H1 (cell line): ENCODE data around the gene LCN6. TPM values are rescaled to one million over a fixed set of nuclear protein-coding genes. Genes with fewer than 3 reads are reported as not detected.

Experiments used
- CTCF ChIA-PET: fragments of 300-600 bp; sonication (Branson Sonifier 250); formaldehyde crosslinking; loops from one replicate; lab custom pipeline; 2021; ENCODE audit not compliant: partially characterized antibody; lab: Charles Lee
- POLR2A ChIA-PET: fragments of 300-600 bp; sonication (Branson Sonifier 250); formaldehyde crosslinking; loops from one replicate; lab custom pipeline; 2021; ENCODE audit warnings: inconsistent platforms; ENCODE audit not compliant: partially characterized antibody; lab: Charles Lee
- DNase-seq, 2 experiments: peaks; one replicate each; pipeline versions ENCODE4 v3.0.0 to v3.0.0-alpha.2; 2010 to 2022; ENCODE audit warnings: low spot score in 2 of 2, low read depth in 1 of 2, mixed read lengths in 1 of 2
- FAIRE-seq: peaks from 2 replicates; lab custom pipeline; 2011; peaks lifted over from hg19 to GRCh38; lab: Jason Lieb, UNC
- H2AFZ ChIP-seq: 2 replicates; pipeline ENCODE4 v1.8.1; 2012; ENCODE audit warnings: low read length, inconsistent platforms
- H2AK5ac ChIP-seq: 2 replicates; pipeline ENCODE4 v1.6.1; 2013; ENCODE audit warnings: low read depth, low read length
- H2BK120ac ChIP-seq: replicated peaks from 2 replicates; pipeline ENCODE3; 2013; ENCODE audit warnings: low read depth, low read length, inconsistent platforms
- H2BK12ac ChIP-seq: 2 replicates; pipeline ENCODE4 v1.6.1; 2013; ENCODE audit warnings: low read depth, low read length
- H2BK15ac ChIP-seq: 2 replicates; pipeline ENCODE4 v1.6.1; 2013; ENCODE audit warnings: low read length
- H2BK20ac ChIP-seq: 2 replicates; pipeline ENCODE4 v1.6.1; 2013; ENCODE audit warnings: low read length
- H2BK5ac ChIP-seq: 2 replicates; pipeline ENCODE4 v1.6.1; 2013; ENCODE audit warnings: low read depth, low read length
- H3K14ac ChIP-seq: 2 replicates; pipeline ENCODE4 v1.6.1; 2013; ENCODE audit warnings: inconsistent platforms; ENCODE audit not compliant: insufficient read length
- H3K18ac ChIP-seq: 2 replicates; pipeline ENCODE4 v1.6.1; 2013; ENCODE audit warnings: low read length; ENCODE audit errors: extremely low read depth
- H3K23ac ChIP-seq: 2 replicates; pipeline ENCODE4 v1.6.1; 2013; ENCODE audit warnings: inconsistent platforms; ENCODE audit not compliant: insufficient read length
- H3K23me2 ChIP-seq: 2 replicates; pipeline ENCODE4 v1.6.1; 2013; ENCODE audit warnings: low read depth, low read length
- H3K27ac ChIP-seq: 2 replicates; pipeline ENCODE4 v1.6.1; 2011; ENCODE audit warnings: low read depth, low read length, inconsistent platforms
- H3K27me3 ChIP-seq, 4 experiments: replicated peaks in 1 of 4; 1 replicate in 1 of 4; 2 replicates in 3 of 4; pipeline versions ENCODE4 v1.6.1 to v1.8.1; 2011 to 2013; ENCODE audit warnings: low read length in 3 of 4, mild to moderate bottlenecking in 3 of 4, inconsistent platforms in 2 of 4, mixed read lengths in 2 of 4, moderate library complexity in 1 of 4; ENCODE audit not compliant: control insufficient read depth in 3 of 4, insufficient read depth in 3 of 4; ENCODE audit errors: extremely low read depth in 1 of 4
- H3K36me3 ChIP-seq, 4 experiments: 2 replicates each; pipeline versions ENCODE4 v1.6.1 to v1.8.1; 2011 to 2013; ENCODE audit warnings: mild to moderate bottlenecking in 4 of 4, low read length in 3 of 4, moderate library complexity in 2 of 4, control low read depth in 1 of 4, inconsistent platforms in 1 of 4; ENCODE audit not compliant: insufficient read depth in 4 of 4, control insufficient read depth in 2 of 4
- H3K4ac ChIP-seq: replicated peaks from 2 replicates; pipeline ENCODE3; 2013; ENCODE audit warnings: low read length, low read depth, mixed read lengths, inconsistent platforms; ENCODE audit not compliant: insufficient read length
- H3K4me1 ChIP-seq, 4 experiments: replicated peaks in 1 of 4; 1 replicate in 1 of 4; 2 replicates in 3 of 4; pipeline versions ENCODE4 v1.6.1 to v1.8.1; 2011 to 2013; ENCODE audit warnings: low read length in 3 of 4, inconsistent platforms in 2 of 4, mixed read lengths in 1 of 4; ENCODE audit not compliant: insufficient read depth in 4 of 4, control insufficient read depth in 3 of 4
- H3K4me2 ChIP-seq, 2 experiments: 2 replicates each; pipeline versions ENCODE4 v1.6.1 to v1.8.1; 2011 to 2013; ENCODE audit warnings: low read depth in 2 of 2, low read length in 2 of 2, control low read depth in 1 of 2, inconsistent platforms in 1 of 2, mild to moderate bottlenecking in 1 of 2; ENCODE audit not compliant: insufficient read depth in 1 of 2
- H3K4me3 ChIP-seq, 4 experiments: fragments of 200-600, 300-600 bp in 1 of 4; sonication (generic), shearing (Covaris generic), sonication (Bioruptor Twin) in 1 of 4; 2 replicates each; pipeline versions ENCODE4 v1.5.1 to v1.8.1; 2011 to 2016; ENCODE audit warnings: low read length in 4 of 4, low read depth in 3 of 4, control low read depth in 2 of 4, inconsistent platforms in 2 of 4, mild to moderate bottlenecking in 2 of 4, mixed read lengths in 1 of 4, moderate library complexity in 1 of 4; ENCODE audit not compliant: insufficient read depth in 2 of 4; ENCODE audit errors: extremely low read depth in 1 of 4
- H3K56ac ChIP-seq: replicated peaks from 2 replicates; pipeline ENCODE3; 2013; ENCODE audit warnings: low read depth, mild to moderate bottlenecking, mixed read lengths, low read length, inconsistent platforms; ENCODE audit not compliant: insufficient read length
- H3K79me1 ChIP-seq: 2 replicates; pipeline ENCODE4 v1.6.1; 2013; ENCODE audit warnings: low read depth, low read length, control low read depth
- H3K79me2 ChIP-seq, 2 experiments: 2 replicates each; pipeline versions ENCODE4 v1.6.1 to v1.8.1; 2012 to 2013; ENCODE audit warnings: low read length in 2 of 2, mild to moderate bottlenecking in 2 of 2, inconsistent platforms in 1 of 2; ENCODE audit not compliant: insufficient read depth in 2 of 2, control insufficient read depth in 1 of 2
- H3K9ac ChIP-seq, 4 experiments: replicated peaks in 1 of 4; 1 replicate in 1 of 4; 2 replicates in 3 of 4; pipeline versions ENCODE4 v1.6.1 to v1.8.1; 2011 to 2013; ENCODE audit warnings: low read depth in 3 of 4, low read length in 3 of 4, control low read depth in 2 of 4, mild to moderate bottlenecking in 2 of 4, moderate library complexity in 2 of 4, inconsistent platforms in 1 of 4; ENCODE audit errors: extremely low read depth in 1 of 4
- H3K9me3 ChIP-seq, 2 experiments: 2 replicates each; pipeline versions ENCODE4 v1.6.1 to v1.8.1; 2012 to 2013; ENCODE audit warnings: mild to moderate bottlenecking in 2 of 2, moderate library complexity in 2 of 2, control low read depth in 1 of 2, inconsistent platforms in 1 of 2, low read depth in 1 of 2, low read length in 1 of 2, mixed read lengths in 1 of 2; ENCODE audit not compliant: insufficient read depth in 2 of 2
- H4K20me1 ChIP-seq, 2 experiments: replicated peaks in 1 of 2; 2 replicates each; pipeline versions ENCODE3 to v1.8.1; 2011 to 2013; ENCODE audit warnings: inconsistent platforms in 2 of 2, low read length in 2 of 2, mild to moderate bottlenecking in 1 of 2; ENCODE audit not compliant: insufficient read depth in 2 of 2, control insufficient read depth in 1 of 2
- H4K5ac ChIP-seq: 2 replicates; pipeline ENCODE4 v1.6.1; 2013; ENCODE audit warnings: low read length, low read depth, mixed read lengths, inconsistent platforms; ENCODE audit not compliant: insufficient read length
- H4K8ac ChIP-seq: 2 replicates; pipeline ENCODE4 v1.8.0; 2013; ENCODE audit warnings: mild to moderate bottlenecking, moderate library complexity, low read length, inconsistent platforms; ENCODE audit not compliant: insufficient read depth; ENCODE audit errors: extremely low read depth
- H4K91ac ChIP-seq: replicated peaks from 2 replicates; pipeline ENCODE3; 2013; ENCODE audit warnings: low read length, mixed read lengths, inconsistent platforms; ENCODE audit not compliant: insufficient read length
- ASH2L ChIP-seq: fragments of 200-600, 300-600 bp; sonication (generic); IDR thresholded peaks from one replicate; pipeline ENCODE4 v1.7.1; 2017; ENCODE audit warnings: low read length
- CHD1 ChIP-seq: IDR thresholded peaks from 2 replicates; pipeline ENCODE4 v1.6.1; 2012; ENCODE audit warnings: low read depth, low read length, improper control_type of control experiment
- MAFK ChIP-seq: IDR thresholded peaks from 2 replicates; pipeline ENCODE4 v1.6.1; 2012; ENCODE audit warnings: low read depth, mild to moderate bottlenecking, improper control_type of control experiment, low read length
- NRF1 ChIP-seq: IDR thresholded peaks from 2 replicates; pipeline ENCODE4 v1.6.1; 2011; ENCODE audit warnings: mild to moderate bottlenecking, low read depth, low read length, improper control_type of control experiment
- RFX5 ChIP-seq: IDR thresholded peaks from 2 replicates; pipeline ENCODE4 v1.6.1; 2011; ENCODE audit warnings: low read depth, low read length, improper control_type of control experiment, borderline replicate concordance
- SP4 ChIP-seq: IDR thresholded peaks from 2 replicates; pipeline ENCODE4 v1.6.1; 2012; ENCODE audit warnings: low read length, inconsistent platforms
- TAF7 ChIP-seq: optimal IDR thresholded peaks from 2 replicates; pipeline ENCODE3; 2011; ENCODE audit warnings: low read depth, mild to moderate bottlenecking, inconsistent platforms, low read length, moderate library complexity, borderline replicate concordance
- TEAD4 ChIP-seq: IDR thresholded peaks from 2 replicates; pipeline ENCODE4 v1.6.1; 2012; ENCODE audit warnings: low read depth, low read length, inconsistent platforms, mixed read lengths
- WGBS, 2 experiments: shearing (Covaris generic) in 1 of 2; methylation state at CpG; one replicate each; pipeline versions ENCODE4 v1.1.6 to v1.1.7; 2013 to 2015; ENCODE audit warnings: low lambda C conversion rate in 2 of 2, mixed read lengths in 2 of 2, inconsistent platforms in 1 of 2, low coverage in 1 of 2, missing lambda C conversion rate in 1 of 2; ENCODE audit not compliant: insufficient replicate concordance in 2 of 2, insufficient coverage in 1 of 2, insufficient read length in 1 of 2; ENCODE audit errors: extremely low coverage in 1 of 2, missing lambda C conversion rate in 1 of 2; 5-methylcytosine and 5-hydroxymethylcytosine counted together
- polyA plus RNA-seq, 7 experiments: library from polyadenylated mRNA; depleted of rRNA in 3 of 7; stranded (reverse) in 5 of 7; unstranded in 2 of 7; fragments of >200 nt in 5 of 7; fragments of 200-250 nt in 2 of 7; gene quantifications; 1 replicate in 5 of 7; 2 replicates in 1 of 7; 4 replicates in 1 of 7; pipeline versions ENCODE4 v1.2.1 to v1.2.3, GENCODE V29; 2011 to 2013; ENCODE audit warnings: missing spikeins in 2 of 7, mixed read lengths in 2 of 7
- total RNA-seq: library from RNA; stranded (reverse); fragmentation: NEBNext Ultra II Directional; extraction: Animal tissue kit (Norgen Biotek cat#: 25700); gene quantifications from 2 replicates; pipeline ENCODE4 v1.2.1, GENCODE V29; 2021
- TF ChIP-seq, protein P1 (sequence below): IDR thresholded peaks from 2 replicates; pipeline ENCODE4 v1.6.1; 2011; ENCODE audit warnings: low read depth, mild to moderate bottlenecking, low read length; ENCODE audit not compliant: insufficient read depth
- TF ChIP-seq, protein P2 (sequence below): IDR thresholded peaks from 2 replicates; pipeline ENCODE4 v1.6.1; 2012; ENCODE audit warnings: low read length, inconsistent platforms

Gene LCN6
- total and polyA plus RNA-seq, 2 of the 8 experiments (the other 6 are each of a cell fraction or from before 2014, with no cell fraction given): not detected

DNA sequence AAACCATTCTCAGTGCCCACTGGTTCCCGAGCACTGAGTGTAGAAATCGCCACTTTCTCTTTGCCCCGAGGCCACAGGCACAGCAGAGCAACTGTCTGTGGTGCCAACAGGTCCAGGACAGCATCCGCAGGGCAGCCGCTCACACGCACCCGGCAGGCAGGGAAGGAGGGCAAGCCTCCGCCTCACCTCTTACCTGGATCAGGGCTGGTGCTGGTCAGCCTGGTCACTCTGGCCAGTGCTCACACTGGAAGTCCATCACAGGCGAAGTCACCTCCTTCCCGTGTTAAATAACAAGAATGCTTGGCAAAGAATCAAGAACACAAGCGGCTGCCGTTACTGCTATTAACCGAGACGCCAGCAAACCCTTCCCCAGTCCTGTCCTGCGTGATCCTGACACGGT is 22.2 kb downstream of the LCN6 start:
- H3K4me3 ChIP-seq: peak overlapping the region in 2 of 4 experiments; percentile 3 to 95; a peak in 2 of 8 replicates
- peaks cover 8 to 36% of the 10 kb centered on the region in 2 experiments for H3K79me2 ChIP-seq
- H3K4me2 ChIP-seq: peak overlapping the region; percentile 88 to 90
- no peak overlapping the region for H2AK5ac ChIP-seq
- peaks cover 3 to 16% (median 5%) of the 10 kb centered on the region in 4 experiments for H3K4me1 ChIP-seq
- POLR2A ChIA-PET: interaction anchor here (0.6 to 14.1 kb wide), 14 partner anchors 9 to 358 kb away, joined by 3 to 223 read pairs (median 4); partner anchors contain the start of genes AGPAT2, DIPK1B, LCN10 and LCN6
- DNase-seq (no peak), FAIRE-seq (no peak)
- peaks cover 12% of the 10 kb centered on the region for H3K79me1 ChIP-seq
- H2BK15ac ChIP-seq: no peak overlapping the region
- H2AFZ ChIP-seq: no peak overlapping the region
- no peak overlapping the region for H2BK5ac ChIP-seq
- 79% methylated on average over 16 of the region's 16 CpGs; no CpG with 5 or more reads in 1 of the 2 experiments for WGBS, 2 experiments
- no peak overlapping the region for H3K4ac ChIP-seq
- H3K18ac ChIP-seq: no peak overlapping the region
- CTCF ChIA-PET: interaction anchor here (1.1 to 6.8 kb wide), 3 partner anchors 9 to 18 kb away, joined by 3 to 62 read pairs (median 5); no protein-coding TSS in a partner anchor
- H3K36me3 ChIP-seq: peaks cover 19 to 48% (median 35%) of the 10 kb centered on the region in 4 experiments
- H3K27ac ChIP-seq: 0 out of 2 replicates have a peak overlapping the region, but pooled peaks have one; percentile 62
- H4K20me1 ChIP-seq: peaks cover 30 to 42% of the 10 kb centered on the region in 2 experiments
- TF ChIP-seq MAFK (no peak), TAF7 (no peak), TEAD4 (no peak), CHD1 (no peak), NRF1 (no peak), RFX5 (no peak), ASH2L (no peak), SP4 (no peak)
- TF ChIP-seq, protein P1, sequence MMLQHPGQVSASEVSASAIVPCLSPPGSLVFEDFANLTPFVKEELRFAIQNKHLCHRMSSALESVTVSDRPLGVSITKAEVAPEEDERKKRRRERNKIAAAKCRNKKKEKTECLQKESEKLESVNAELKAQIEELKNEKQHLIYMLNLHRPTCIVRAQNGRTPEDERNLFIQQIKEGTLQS: no peak
- TF ChIP-seq, protein P2, sequence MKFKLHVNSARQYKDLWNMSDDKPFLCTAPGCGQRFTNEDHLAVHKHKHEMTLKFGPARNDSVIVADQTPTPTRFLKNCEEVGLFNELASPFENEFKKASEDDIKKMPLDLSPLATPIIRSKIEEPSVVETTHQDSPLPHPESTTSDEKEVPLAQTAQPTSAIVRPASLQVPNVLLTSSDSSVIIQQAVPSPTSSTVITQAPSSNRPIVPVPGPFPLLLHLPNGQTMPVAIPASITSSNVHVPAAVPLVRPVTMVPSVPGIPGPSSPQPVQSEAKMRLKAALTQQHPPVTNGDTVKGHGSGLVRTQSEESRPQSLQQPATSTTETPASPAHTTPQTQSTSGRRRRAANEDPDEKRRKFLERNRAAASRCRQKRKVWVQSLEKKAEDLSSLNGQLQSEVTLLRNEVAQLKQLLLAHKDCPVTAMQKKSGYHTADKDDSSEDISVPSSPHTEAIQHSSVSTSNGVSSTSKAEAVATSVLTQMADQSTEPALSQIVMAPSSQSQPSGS: no peak
- peaks cover 0 to 9% (median 5%) of the 10 kb centered on the region in 4 experiments; a peak in 5 of 7 replicates for H3K27me3 ChIP-seq
- H3K14ac ChIP-seq: no peak overlapping the region
- H4K5ac ChIP-seq: no peak overlapping the region
- no peak overlapping the region for H2BK120ac ChIP-seq
- no peak overlapping the region for H3K9ac ChIP-seq
- no peak overlapping the region for H2BK20ac ChIP-seq
- H3K23ac ChIP-seq: no peak overlapping the region
- peaks cover 13% of the 10 kb centered on the region; the same call in 1 of the 2 replicates for H3K23me2 ChIP-seq
- H3K56ac ChIP-seq: no peak overlapping the region
- H4K8ac ChIP-seq: no peak overlapping the region
- H2BK12ac ChIP-seq: no peak overlapping the region
- H3K9me3 ChIP-seq: no peaks in the 10 kb centered on the region
- H4K91ac ChIP-seq: no peak overlapping the region
